Central memory CD8-positive, alpha-beta T cell (primary cell): ENCODE data around the gene SYT9.

Experiments used
- ATAC-seq: fragments of 150-1000 bp; cut with Tn5 transposase; replicated peaks from 2 replicates; pipeline ENCODE4 v1.10.0; 2022; ENCODE audit warnings: mild to moderate bottlenecking, moderate FRiP score, moderate number of reproducible peaks; ENCODE audit not compliant: poor library complexity, severe bottlenecking; ENCODE audit errors: extremely low read depth
- DNase-seq, 2 donors: peaks; one replicate each; pipeline ENCODE4 v3.0.0; 2021; ENCODE audit warnings: low spot score in 2 of 2
- H3K27ac Mint-ChIP-seq: one replicate; pipeline ENCODE4 v1.8.0; 2022; ENCODE audit warnings: low read depth, mild to moderate bottlenecking, moderate library complexity, mixed read lengths
- H3K27me3 Mint-ChIP-seq: one replicate; pipeline ENCODE4 v1.8.0; 2022; ENCODE audit warnings: mixed read lengths
- H3K36me3 Mint-ChIP-seq: one replicate; pipeline ENCODE4 v1.8.0; 2022; ENCODE audit warnings: mild to moderate bottlenecking, moderate library complexity, mixed read lengths; ENCODE audit not compliant: insufficient read depth
- H3K4me1 Mint-ChIP-seq: one replicate; pipeline ENCODE4 v1.8.0; 2022; ENCODE audit warnings: mixed read lengths
- H3K4me3 Mint-ChIP-seq: one replicate; pipeline ENCODE4 v1.8.0; 2022; ENCODE audit warnings: mild to moderate bottlenecking, moderate library complexity, mixed read lengths
- H3K9me3 Mint-ChIP-seq: one replicate; pipeline ENCODE4 v1.8.0; 2022; ENCODE audit warnings: mixed read lengths

Gene SYT9

GRCh38 chr11:7445564-7445963 is 193.9 kb downstream of the SYT9 start:
- Mint-ChIP-seq H3K9me3 (no peaks in the 10 kb centered on the region), H3K4me3 (no peak overlapping the region), H3K36me3 (no peaks in the 10 kb centered on the region), H3K27ac (no peak overlapping the region), H3K4me1 (no peaks in the 10 kb centered on the region), H3K27me3 (peaks cover 24% of the 10 kb centered on the region)
- DNase-seq, result no peak
- no peak for ATAC-seq

- H3K9me3 Mint-ChIP-seq, result no peaks in the 10 kb centered on the region
- no peaks in the 10 kb centered on the region for H3K4me1 Mint-ChIP-seq
- H3K27ac Mint-ChIP-seq, result no peak overlapping the region
- ATAC-seq (no peak), DNase-seq (no peak)
- H3K36me3 Mint-ChIP-seq, result no peaks in the 10 kb centered on the region
- no peak overlapping the region for H3K4me3 Mint-ChIP-seq
- H3K27me3 Mint-ChIP-seq, result peaks cover 24% of the 10 kb centered on the region
Measured at GRCh38 chr11:7448201-7448600, 196.5 kb downstream of the SYT9 start.

GRCh38 chr11:7449211-7449840 is 197.6 kb downstream of the SYT9 start:
- no peak for ATAC-seq
- DNase-seq, result no peak
- Mint-ChIP-seq H3K9me3 (no peaks in the 10 kb centered on the region), H3K4me3 (no peak overlapping the region), H3K36me3 (no peaks in the 10 kb centered on the region), H3K27me3 (peaks cover 24% of the 10 kb centered on the region), H3K27ac (no peak overlapping the region), H3K4me1 (no peaks in the 10 kb centered on the region)

- Mint-ChIP-seq H3K4me3 (no peak overlapping the region), H3K27me3 (peaks cover 20% of the 10 kb centered on the region), H3K9me3 (no peaks in the 10 kb centered on the region), H3K27ac (no peak overlapping the region), H3K36me3 (no peaks in the 10 kb centered on the region), H3K4me1 (no peaks in the 10 kb centered on the region)
- DNase-seq (no peak), ATAC-seq (no peak)
Measured at GRCh38 chr11:7449841-7450214, 198.1 kb downstream of the SYT9 start.

- Mint-ChIP-seq H3K4me1 (no peaks in the 10 kb centered on the region), H3K4me3 (no peak overlapping the region), H3K27me3 (peaks cover 9% of the 10 kb centered on the region), H3K9me3 (no peaks in the 10 kb centered on the region), H3K27ac (no peak overlapping the region), H3K36me3 (no peaks in the 10 kb centered on the region)
- ATAC-seq (no peak), DNase-seq (no peak)
Measured at GRCh38 chr11:7450836-7451235, 199.1 kb downstream of the SYT9 start.

- Mint-ChIP-seq H3K27me3 (peaks cover 7% of the 10 kb centered on the region), H3K36me3 (no peaks in the 10 kb centered on the region), H3K4me3 (no peak overlapping the region), H3K4me1 (no peaks in the 10 kb centered on the region), H3K27ac (no peak overlapping the region), H3K9me3 (no peaks in the 10 kb centered on the region)
- no peak for DNase-seq
- ATAC-seq, result no peak
Measured at GRCh38 chr11:7451520-7451919, 199.8 kb downstream of the SYT9 start.

- Mint-ChIP-seq H3K27ac (no peak overlapping the region), H3K4me1 (no peaks in the 10 kb centered on the region), H3K4me3 (no peak overlapping the region), H3K36me3 (no peaks in the 10 kb centered on the region), H3K9me3 (no peaks in the 10 kb centered on the region), H3K27me3 (peaks cover 2% of the 10 kb centered on the region)
- ATAC-seq, result no peak
- DNase-seq, result no peak
Measured at GRCh38 chr11:7451952-7452494, 200.3 kb downstream of the SYT9 start.

- DNase-seq, result no peak
- H3K36me3 Mint-ChIP-seq, result no peaks in the 10 kb centered on the region
Measured at GRCh38 chr11:7454854-7455253, 203.2 kb downstream of the SYT9 start.

GRCh38 chr11:7457211-7457610 is 205.5 kb downstream of the SYT9 start:
- ATAC-seq, result no peak
- H3K4me3 Mint-ChIP-seq, result no peak overlapping the region
- no peak overlapping the region for H3K27ac Mint-ChIP-seq
- peaks cover 12% of the 10 kb centered on the region for H3K27me3 Mint-ChIP-seq
- H3K4me1 Mint-ChIP-seq, result no peaks in the 10 kb centered on the region
- H3K9me3 Mint-ChIP-seq, result no peaks in the 10 kb centered on the region
- no peak for DNase-seq
- no peaks in the 10 kb centered on the region for H3K36me3 Mint-ChIP-seq

More at GRCh38 chr11:7454854-7455253, 203.2 kb downstream of the SYT9 start:
- ATAC-seq, result no peak
- Mint-ChIP-seq H3K27ac (no peak overlapping the region), H3K4me3 (no peak overlapping the region), H3K27me3 (peaks cover 12% of the 10 kb centered on the region), H3K4me1 (no peaks in the 10 kb centered on the region), H3K9me3 (no peaks in the 10 kb centered on the region)

GRCh38 chr11:7462706-7463105 is 211.0 kb downstream of the SYT9 start:
- Mint-ChIP-seq H3K9me3 (no peaks in the 10 kb centered on the region), H3K27ac (no peak overlapping the region), H3K4me1 (no peaks in the 10 kb centered on the region), H3K27me3 (peaks cover 12% of the 10 kb centered on the region), H3K4me3 (no peak overlapping the region), H3K36me3 (no peaks in the 10 kb centered on the region)
- DNase-seq (no peak), ATAC-seq (no peak)

GRCh38 chr11:7467652-7468051 is 215.9 kb downstream of the SYT9 start:
- H3K27me3 Mint-ChIP-seq, result peaks cover 11% of the 10 kb centered on the region

GRCh38 chr11:7469351-7469865 is 217.7 kb downstream of the SYT9 start:
- Mint-ChIP-seq H3K36me3 (no peaks in the 10 kb centered on the region), H3K27ac (no peak overlapping the region), H3K27me3 (peaks cover 11% of the 10 kb centered on the region), H3K9me3 (no peaks in the 10 kb centered on the region), H3K4me1 (no peaks in the 10 kb centered on the region), H3K4me3 (no peak overlapping the region)
- ATAC-seq (no peak), DNase-seq (no peak)

More at GRCh38 chr11:7467652-7468051, 215.9 kb downstream of the SYT9 start:
- no peak for ATAC-seq
- H3K9me3 Mint-ChIP-seq, result no peaks in the 10 kb centered on the region
- no peak overlapping the region for H3K4me3 Mint-ChIP-seq
- no peak overlapping the region for H3K27ac Mint-ChIP-seq
- H3K36me3 Mint-ChIP-seq, result no peaks in the 10 kb centered on the region
- H3K4me1 Mint-ChIP-seq, result no peaks in the 10 kb centered on the region
- DNase-seq, result no peak

- peaks cover 11% of the 10 kb centered on the region for H3K27me3 Mint-ChIP-seq
- H3K4me1 Mint-ChIP-seq, result no peaks in the 10 kb centered on the region
- no peak for DNase-seq
Measured at GRCh38 chr11:7471071-7471470, 219.4 kb downstream of the SYT9 start.

More at GRCh38 chr11:7471071-7471470, 219.4 kb downstream of the SYT9 start:
- ATAC-seq, result no peak
- Mint-ChIP-seq H3K36me3 (no peaks in the 10 kb centered on the region), H3K27ac (no peak overlapping the region), H3K4me3 (no peak overlapping the region), H3K9me3 (no peaks in the 10 kb centered on the region)
